Glutamatergic neuron (in vitro differentiated cells): ENCODE data around the gene PLAAT2. TPM values are rescaled to one million over a fixed set of nuclear protein-coding genes. Genes with fewer than 3 reads are reported as not detected.
"Not testable (repeated sequence)": the region's sequence is repeated elsewhere in the genome, so short reads cannot be mapped to it uniquely, and the experiment has no call there.

Source experiments
- DNase-seq: peaks from one replicate; pipeline ENCODE4 v3.0.0; 2022
- H3K27ac Mint-ChIP-seq: one replicate; pipeline ENCODE4 v1.8.0; 2020; ENCODE audit warnings: mild to moderate bottlenecking, mixed read lengths, inconsistent platforms; ENCODE audit not compliant: unreplicated experiment
- H3K27me3 Mint-ChIP-seq: one replicate; pipeline ENCODE4 v1.8.0; 2020; ENCODE audit warnings: mild to moderate bottlenecking, moderate library complexity, mixed read lengths, inconsistent platforms; ENCODE audit not compliant: unreplicated experiment
- H3K36me3 Mint-ChIP-seq: one replicate; pipeline ENCODE4 v1.8.0; 2020; ENCODE audit warnings: mild to moderate bottlenecking, mixed read lengths, inconsistent platforms; ENCODE audit not compliant: unreplicated experiment
- H3K4me1 Mint-ChIP-seq: one replicate; pipeline ENCODE4 v1.8.0; 2020; ENCODE audit warnings: mild to moderate bottlenecking, low read depth, mixed read lengths, inconsistent platforms; ENCODE audit not compliant: unreplicated experiment
- H3K4me3 Mint-ChIP-seq: one replicate; pipeline ENCODE4 v1.8.0; 2020; ENCODE audit warnings: mild to moderate bottlenecking, mixed read lengths, inconsistent platforms; ENCODE audit not compliant: unreplicated experiment
- H3K9me3 Mint-ChIP-seq: one replicate; pipeline ENCODE4 v1.8.0; 2020; ENCODE audit warnings: mild to moderate bottlenecking, moderate library complexity, mixed read lengths, inconsistent platforms; ENCODE audit not compliant: unreplicated experiment
- total RNA-seq: library from RNA; stranded (reverse); fragmentation: NEBNext Ultra II Directional; extraction: Animal tissue kit (Norgen Biotek cat#: 25700); gene quantifications from one replicate; pipeline ENCODE4 v1.2.1, GENCODE V29; 2021; ENCODE audit not compliant: unreplicated experiment
- TF ChIP-seq, protein P1 (sequence below): fragments of 200-600 bp; sonication (generic); IDR thresholded peaks from one replicate; pipeline ENCODE4 v1.5.0; 2021; ENCODE audit not compliant: partially characterized antibody, unreplicated experiment

The PLAAT2 gene
- total RNA-seq, 1 donor from 2014 or later, result not detected

GRCh38 chr11:63609971-63610580 lies 46.9 kb upstream of the PLAAT2 start:
- no peak for DNase-seq
- peaks cover 7% of the 10 kb centered on the region for H3K9me3 Mint-ChIP-seq
- no peaks in the 10 kb centered on the region for H3K36me3 Mint-ChIP-seq
- no peak overlapping the region for H3K27ac Mint-ChIP-seq
- TF ChIP-seq, protein P1, sequence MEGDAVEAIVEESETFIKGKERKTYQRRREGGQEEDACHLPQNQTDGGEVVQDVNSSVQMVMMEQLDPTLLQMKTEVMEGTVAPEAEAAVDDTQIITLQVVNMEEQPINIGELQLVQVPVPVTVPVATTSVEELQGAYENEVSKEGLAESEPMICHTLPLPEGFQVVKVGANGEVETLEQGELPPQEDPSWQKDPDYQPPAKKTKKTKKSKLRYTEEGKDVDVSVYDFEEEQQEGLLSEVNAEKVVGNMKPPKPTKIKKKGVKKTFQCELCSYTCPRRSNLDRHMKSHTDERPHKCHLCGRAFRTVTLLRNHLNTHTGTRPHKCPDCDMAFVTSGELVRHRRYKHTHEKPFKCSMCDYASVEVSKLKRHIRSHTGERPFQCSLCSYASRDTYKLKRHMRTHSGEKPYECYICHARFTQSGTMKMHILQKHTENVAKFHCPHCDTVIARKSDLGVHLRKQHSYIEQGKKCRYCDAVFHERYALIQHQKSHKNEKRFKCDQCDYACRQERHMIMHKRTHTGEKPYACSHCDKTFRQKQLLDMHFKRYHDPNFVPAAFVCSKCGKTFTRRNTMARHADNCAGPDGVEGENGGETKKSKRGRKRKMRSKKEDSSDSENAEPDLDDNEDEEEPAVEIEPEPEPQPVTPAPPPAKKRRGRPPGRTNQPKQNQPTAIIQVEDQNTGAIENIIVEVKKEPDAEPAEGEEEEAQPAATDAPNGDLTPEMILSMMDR, result no peak
- H3K4me1 Mint-ChIP-seq, result peaks cover 13% of the 10 kb centered on the region
- peaks cover 5% of the 10 kb centered on the region for H3K27me3 Mint-ChIP-seq
- peak overlapping the region; percentile 44 for H3K4me3 Mint-ChIP-seq

- Mint-ChIP-seq H3K4me3 (no peak overlapping the region), H3K27me3 (peaks cover 4% of the 10 kb centered on the region), H3K36me3 (no peaks in the 10 kb centered on the region), H3K4me1 (peaks cover 13% of the 10 kb centered on the region), H3K9me3 (peaks cover 7% of the 10 kb centered on the region), H3K27ac (no peak overlapping the region)
- TF ChIP-seq, protein P1, result no peak
- no peak for DNase-seq
Measured at GRCh38 chr11:63609536-63609935, 46.4 kb upstream of the PLAAT2 start.

- Mint-ChIP-seq H3K27ac (no peak overlapping the region), H3K4me1 (peaks cover 13% of the 10 kb centered on the region), H3K36me3 (no peaks in the 10 kb centered on the region), H3K9me3 (peaks cover 7% of the 10 kb centered on the region), H3K27me3 (peaks cover 3% of the 10 kb centered on the region), H3K4me3 (no peak overlapping the region)
- DNase-seq, result no peak
- TF ChIP-seq, protein P1, result no peak
Measured at GRCh38 chr11:63608353-63609345, 45.5 kb upstream of the PLAAT2 start.

DNA sequence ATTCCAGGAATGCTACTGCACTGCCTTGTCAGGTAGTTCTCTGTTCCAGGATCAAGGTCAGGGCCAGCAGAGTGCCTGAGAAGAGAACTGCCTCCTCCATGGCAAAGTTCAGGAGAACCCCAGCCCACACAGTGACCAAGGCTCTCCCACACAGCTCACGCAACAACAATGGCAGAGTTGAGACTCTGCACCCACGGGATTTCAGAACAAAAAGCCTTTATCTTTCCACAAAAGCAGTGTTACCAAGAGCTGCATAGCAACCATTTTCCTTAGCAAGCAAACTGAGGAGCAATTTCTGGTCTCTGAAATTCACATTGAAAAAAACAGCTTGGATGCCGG lies 40.0 kb upstream of the PLAAT2 start:
- no peak overlapping the region for H3K27ac Mint-ChIP-seq
- no peak for DNase-seq
- no peak overlapping the region for H3K4me3 Mint-ChIP-seq
- peaks cover 6% of the 10 kb centered on the region for H3K4me1 Mint-ChIP-seq
- TF ChIP-seq, protein P1, result no peak
- H3K9me3 Mint-ChIP-seq, result peaks cover 2% of the 10 kb centered on the region
- H3K36me3 Mint-ChIP-seq, result no peaks in the 10 kb centered on the region
- H3K27me3 Mint-ChIP-seq, result peaks cover 4% of the 10 kb centered on the region

- not testable (repeated sequence) for H3K27ac Mint-ChIP-seq, H3K36me3 Mint-ChIP-seq, H3K4me1 Mint-ChIP-seq, H3K4me3 Mint-ChIP-seq, H3K9me3 Mint-ChIP-seq, DNase-seq, H3K27me3 Mint-ChIP-seq
Measured at GRCh38 chr11:63602290-63603179, 39.4 kb upstream of the PLAAT2 start.
